ENCODE measurements around the gene GIT1.

The GIT1 gene

GRCh38 chr17:29549177-29549923 lies 40.1 kb downstream of the GIT1 start:
- DNase-seq (ENCODE audit: low read depth), result no peak
- TF ChIP-seq CTCF (IDR thresholded peaks at IDR 0.05; ENCODE audit: control insufficient read depth, insufficient read depth, low read depth, low read length, missing control alignments), result no peak

GRCh38 chr17:29546830-29547229 lies 42.6 kb downstream of the GIT1 start:
- no peak for TF ChIP-seq CTCF (IDR thresholded peaks at IDR 0.05; ENCODE audit: control insufficient read depth, insufficient read depth, low read depth, low read length, missing control alignments)
- no peak overlapping the region for H3K4me3 ChIP-seq (ENCODE audit: control insufficient read depth, low read depth, low read length)
- DNase-seq (ENCODE audit: low read depth), result no peak

More at GRCh38 chr17:29549177-29549923, 40.1 kb downstream of the GIT1 start:
- H3K4me3 ChIP-seq (ENCODE audit: control insufficient read depth, low read depth, low read length), result no peak overlapping the region

GRCh38 chr17:29546085-29546484 lies 43.4 kb downstream of the GIT1 start:
- no peak for DNase-seq (ENCODE audit: low read depth)
- no peak overlapping the region for H3K4me3 ChIP-seq (ENCODE audit: control insufficient read depth, low read depth, low read length)
- no peak for TF ChIP-seq CTCF (IDR thresholded peaks at IDR 0.05; ENCODE audit: control insufficient read depth, insufficient read depth, low read depth, low read length, missing control alignments)

- DNase-seq (ENCODE audit: low read depth), result no peak
- TF ChIP-seq CTCF (IDR thresholded peaks at IDR 0.05; ENCODE audit: control insufficient read depth, insufficient read depth, low read depth, low read length, missing control alignments), result no peak
- no peak overlapping the region for H3K4me3 ChIP-seq (ENCODE audit: control insufficient read depth, low read depth, low read length)
These were observed 45.4 kb downstream of the GIT1 start for GRCh38 chr17:29544066-29544465.

GRCh38 chr17:29533976-29534375 lies 55.5 kb downstream of the GIT1 start:
- no peak for DNase-seq (ENCODE audit: low read depth)
- no peak for TF ChIP-seq CTCF (IDR thresholded peaks at IDR 0.05; ENCODE audit: control insufficient read depth, insufficient read depth, low read depth, low read length, missing control alignments)

GRCh38 chr17:29526322-29526721 lies 63.1 kb downstream of the GIT1 start:
- H3K4me3 ChIP-seq (ENCODE audit: control insufficient read depth, low read depth, low read length), result no peak overlapping the region
- no peak for DNase-seq (ENCODE audit: low read depth)
- TF ChIP-seq CTCF (IDR thresholded peaks at IDR 0.05; ENCODE audit: control insufficient read depth, insufficient read depth, low read depth, low read length, missing control alignments), result no peak

More at GRCh38 chr17:29533976-29534375, 55.5 kb downstream of the GIT1 start:
- no peak overlapping the region for H3K4me3 ChIP-seq (ENCODE audit: control insufficient read depth, low read depth, low read length)
